NCI-H187 (cell line): Measurements from ENCODE around the gene EVI2B.
"Not testable (repeated sequence)": the region's sequence is repeated elsewhere in the genome, so short reads cannot be mapped to it uniquely, and the experiment has no call there.

Experiments
- DNase-seq, 2 experiments: peaks; one replicate each; lab custom pipeline; 2025; lab: John Stamatoyannopoulos, UW

EVI2B gene

DNA sequence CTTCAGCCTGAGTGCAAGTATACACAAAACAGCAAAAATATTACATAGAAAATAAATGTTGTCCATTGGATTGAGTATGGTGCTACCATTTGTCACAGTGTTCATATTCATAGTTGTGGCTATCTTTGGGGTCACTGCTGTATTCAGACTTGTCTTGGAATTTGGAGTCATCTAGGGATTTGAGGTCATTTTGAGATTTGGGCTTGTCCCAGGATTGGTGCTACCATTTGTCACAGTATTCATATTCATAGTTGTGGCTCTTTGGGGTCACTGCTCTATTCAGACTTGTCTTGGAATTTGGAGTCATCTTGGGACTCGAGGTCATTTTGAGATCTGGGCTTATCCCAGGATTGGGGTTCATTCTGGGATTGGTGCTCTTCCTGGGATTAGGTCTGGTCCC, 41.6 kb downstream of the EVI2B start:
- no peak for DNase-seq

DNA sequence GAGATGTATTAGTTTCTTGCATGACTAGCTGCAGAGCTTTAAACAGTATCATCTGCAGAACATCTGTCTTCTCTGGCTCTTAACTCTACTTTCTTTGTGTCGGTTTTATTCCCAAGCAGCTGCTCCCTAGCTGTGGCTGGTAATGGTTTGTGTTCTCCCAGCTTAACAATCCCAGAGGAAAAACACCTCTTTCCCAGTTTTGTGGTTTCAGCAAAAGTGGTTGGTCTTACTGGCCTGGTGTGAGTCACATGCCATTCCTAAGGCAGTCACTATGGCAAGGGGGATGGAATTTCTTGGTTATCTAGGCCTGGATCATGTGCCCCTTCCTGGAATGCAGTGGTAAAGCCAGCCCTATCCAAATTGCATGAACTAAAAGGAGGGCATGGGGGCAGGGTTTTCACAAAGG, 44.3 kb downstream of the EVI2B start:
- no peak for DNase-seq

DNA sequence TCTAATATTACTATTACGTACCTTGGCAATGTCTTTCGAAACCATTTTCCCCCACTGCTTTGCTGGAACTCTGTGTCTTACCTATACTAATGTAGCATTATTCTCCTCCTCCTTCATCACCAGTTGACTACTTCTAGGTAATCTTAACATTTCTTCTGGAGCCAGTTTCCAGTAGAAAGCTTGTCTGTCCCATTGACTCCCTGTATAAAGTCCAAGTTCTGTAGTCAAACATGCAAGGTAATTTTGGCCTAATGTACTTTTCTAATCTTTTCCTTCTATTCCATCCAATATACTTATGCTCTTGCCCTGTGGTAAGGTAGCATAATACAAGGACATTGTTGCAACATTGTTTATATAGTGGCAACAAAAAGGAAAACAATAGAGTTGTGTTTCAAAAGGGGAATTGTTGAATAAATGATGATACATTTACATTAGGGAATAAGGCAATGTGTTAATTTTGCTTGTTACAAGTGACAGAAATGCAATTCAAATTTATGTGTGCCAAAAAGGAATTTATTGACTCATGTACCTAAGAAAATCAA, 44.7 kb downstream of the EVI2B start:
- DNase-seq: no peak

DNA sequence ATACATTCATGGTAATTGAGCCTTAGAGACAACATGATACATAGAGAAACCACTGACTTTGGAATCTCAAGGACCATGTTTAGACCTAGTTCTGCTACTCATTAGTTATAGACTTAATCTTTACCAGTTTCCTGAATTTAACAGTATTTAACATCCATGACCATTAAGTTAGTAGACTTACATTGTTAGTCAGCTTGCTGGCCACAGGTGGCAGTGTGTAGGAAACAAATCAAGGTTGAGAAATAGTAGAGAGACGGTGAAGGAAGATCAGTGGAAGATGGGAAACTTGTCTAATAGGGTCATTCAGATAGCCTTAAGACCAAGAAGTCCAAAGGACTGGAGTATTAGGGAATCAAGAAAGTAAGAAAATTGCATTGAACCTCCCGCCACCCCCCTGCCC, 47.8 kb downstream of the EVI2B start:
- DNase-seq: no peak

DNA sequence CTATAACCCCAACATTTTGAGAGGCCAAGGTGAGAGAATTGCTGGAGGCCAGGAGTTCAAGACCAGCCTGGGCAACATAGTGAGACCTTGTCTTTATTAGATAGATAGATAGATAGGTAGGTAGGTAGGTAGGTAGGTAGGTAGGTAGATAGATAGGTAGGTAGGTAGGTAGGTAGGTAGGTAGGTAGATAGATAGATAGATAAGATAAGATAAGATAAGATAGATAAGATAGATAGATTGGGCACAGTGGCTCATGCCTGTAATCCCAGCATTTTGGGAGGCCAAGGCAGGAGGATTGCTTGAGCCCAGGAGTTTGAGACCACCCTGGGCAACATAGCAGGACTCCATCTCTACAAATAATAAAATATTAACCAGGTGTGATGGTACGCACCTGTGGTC, 50.9 kb downstream of the EVI2B start:
- not testable (repeated sequence) for DNase-seq

DNA sequence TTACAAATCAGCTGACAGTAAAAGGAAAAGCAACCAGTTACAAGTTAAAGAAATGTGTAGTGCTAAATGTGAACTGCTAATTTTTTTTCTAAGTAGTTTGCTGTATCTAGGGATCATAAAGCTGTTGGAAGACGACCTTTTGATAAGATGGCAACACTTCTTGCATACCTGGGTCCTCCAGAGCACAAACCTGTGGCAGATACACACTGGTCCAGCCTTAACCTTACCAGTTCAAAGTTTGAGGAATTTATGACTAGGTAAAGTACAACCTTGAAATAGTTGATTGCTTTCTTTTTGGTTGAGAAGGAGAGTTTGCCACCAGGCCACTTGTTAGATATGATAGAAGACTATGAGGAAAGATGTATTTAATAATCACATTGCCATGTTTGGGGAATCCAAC, 52.3 kb downstream of the EVI2B start:
- DNase-seq: no peak

DNA sequence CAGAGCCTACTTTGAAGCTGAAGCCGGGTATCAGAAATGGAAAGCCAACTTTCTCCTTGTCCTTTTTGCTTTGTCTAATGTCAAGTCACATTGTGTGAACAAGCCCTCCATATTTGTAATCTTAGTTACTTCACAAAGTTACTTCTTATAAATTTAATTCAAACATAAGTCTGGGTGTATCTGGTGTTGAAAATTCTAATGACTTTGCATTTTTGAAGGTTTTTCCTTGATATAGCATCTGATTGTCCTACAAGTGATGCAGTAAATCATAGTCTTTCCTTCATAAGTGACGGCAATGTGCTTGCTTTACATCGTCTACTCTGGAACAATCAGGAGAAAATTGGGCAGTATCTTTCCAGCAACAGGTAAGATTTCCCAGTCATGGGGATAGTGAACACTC, 53.7 kb downstream of the EVI2B start:
- no peak for DNase-seq

DNA sequence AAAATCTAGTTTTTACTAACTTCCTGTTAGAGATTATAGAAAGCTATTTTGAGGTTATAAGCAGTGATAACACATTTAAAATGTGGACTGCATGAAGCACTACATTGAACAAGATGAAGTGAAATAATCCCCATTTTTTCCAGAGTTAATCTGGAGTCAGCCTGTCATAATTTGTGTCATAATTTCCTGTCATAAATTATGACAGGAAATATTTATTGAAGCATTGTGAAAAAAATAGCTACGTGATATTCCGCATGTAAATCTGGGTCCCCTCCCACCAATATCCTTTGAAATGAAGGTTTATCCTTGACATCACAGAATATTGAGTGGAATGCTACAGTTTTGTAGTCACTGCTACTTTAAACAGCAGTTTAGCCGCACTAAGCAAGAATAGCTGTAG, 56.9 kb downstream of the EVI2B start:
- DNase-seq: no peak

DNA sequence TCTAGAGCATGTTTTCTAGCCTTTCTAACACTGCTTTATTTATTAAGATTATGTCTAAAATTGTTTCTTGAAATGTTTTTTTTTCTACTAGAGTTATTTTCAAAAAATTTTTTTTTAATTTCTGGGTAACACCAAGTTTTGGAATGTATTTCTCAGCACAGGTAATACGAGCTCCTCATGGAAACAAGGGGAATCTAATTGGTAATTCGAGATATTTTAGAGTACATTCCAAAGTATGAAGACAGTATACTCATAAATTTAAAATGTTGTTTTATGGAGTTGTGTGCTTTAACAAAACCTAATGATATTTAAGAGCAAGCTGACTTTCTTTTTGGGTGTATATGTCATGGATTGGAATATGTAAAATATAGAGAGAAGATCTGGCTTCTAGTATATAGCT, 59.2 kb downstream of the EVI2B start:
- DNase-seq: no peak
